BLaER1 (cell line): ENCODE results near the gene SPPL3.

Experiments used
- H3K27ac ChIP-seq: shearing (Covaris generic); formaldehyde crosslinking; 2 replicates; pipeline ENCODE4 v1.8.1; 2022
- H3K27me3 ChIP-seq: shearing (Covaris generic); formaldehyde crosslinking; 2 replicates; pipeline ENCODE4 v1.8.1; 2022
- H3K36me3 ChIP-seq: shearing (Covaris generic); formaldehyde crosslinking; 2 replicates; pipeline ENCODE4 v1.8.1; 2022
- H3K4me1 ChIP-seq: shearing (Covaris generic); formaldehyde crosslinking; 2 replicates; pipeline ENCODE4 v1.8.1; 2022
- H3K4me2 ChIP-seq: shearing (Covaris generic); formaldehyde crosslinking; 2 replicates; pipeline ENCODE4 v1.8.1; 2022
- H3K4me3 ChIP-seq: shearing (Covaris generic); formaldehyde crosslinking; 2 replicates; pipeline ENCODE4 v1.8.1; 2022
- H3K9ac ChIP-seq: shearing (Covaris generic); formaldehyde crosslinking; 2 replicates; pipeline ENCODE4 v1.8.1; 2022
- H3K9me3 ChIP-seq: shearing (Covaris generic); formaldehyde crosslinking; 2 replicates; pipeline ENCODE4 v1.8.1; 2022
- H4K20me1 ChIP-seq: shearing (Covaris generic); formaldehyde crosslinking; 2 replicates; pipeline ENCODE4 v1.8.1; 2022
- Cebpa-rat ChIP-seq: shearing (Covaris generic); IDR thresholded peaks from 2 replicates; pipeline ENCODE4 v1.8.1; 2022

Gene SPPL3

GRCh38 chr12:120879102-120879501 lies 25.1 kb downstream of the SPPL3 start:
- H3K9me3 ChIP-seq, result 0 out of 2 replicates have a peak, but pooled peaks cover 4% of the 10 kb centered on the region
- H3K9ac ChIP-seq, result no peak overlapping the region
- H3K27ac ChIP-seq, result no peak overlapping the region
- H3K36me3 ChIP-seq, result peaks cover 9% of the 10 kb centered on the region; the same call in 1 of the 2 replicates
- H3K4me1 ChIP-seq, result no peaks in the 10 kb centered on the region
- no peak overlapping the region for H3K4me3 ChIP-seq
- no peak overlapping the region for H3K4me2 ChIP-seq
- H3K27me3 ChIP-seq, result no peaks in the 10 kb centered on the region
- TF ChIP-seq Cebpa-rat, result no peak
- H4K20me1 ChIP-seq, result peaks cover 99% of the 10 kb centered on the region

DNA sequence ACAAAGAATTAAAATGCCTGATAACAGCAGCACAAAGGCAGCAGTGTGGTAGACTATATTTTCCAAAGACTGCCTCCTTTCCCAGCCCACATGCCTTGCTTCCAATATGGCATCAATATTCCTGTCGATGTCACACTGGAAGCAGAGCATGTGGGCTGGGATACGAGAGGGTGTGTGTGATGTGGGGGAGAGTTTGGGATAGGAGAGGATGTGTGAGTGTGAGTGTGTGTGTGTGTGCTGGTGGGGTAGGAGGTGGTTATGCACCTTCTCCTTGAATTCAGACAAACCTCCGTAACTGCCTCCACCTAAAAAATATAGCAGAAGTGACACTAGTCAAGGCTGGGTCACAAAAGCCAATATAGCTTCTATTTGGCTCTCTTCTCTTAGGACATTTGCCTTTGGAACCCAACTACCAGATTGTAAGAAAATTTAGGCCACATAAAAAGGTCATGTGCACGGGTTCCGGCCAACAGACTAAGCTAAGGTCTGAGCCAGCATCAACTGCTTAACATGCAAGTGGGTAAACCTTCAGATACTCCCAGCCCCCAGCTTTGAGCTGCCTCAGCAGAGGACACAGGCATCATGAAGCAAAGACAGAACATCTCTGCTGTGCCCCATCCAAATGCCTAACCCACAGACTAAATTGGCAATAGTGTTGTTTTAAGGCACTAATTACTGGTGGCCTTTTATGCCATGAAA lies 29.5 kb downstream of the SPPL3 start:
- H3K9ac ChIP-seq, result no peak overlapping the region
- no peak for TF ChIP-seq Cebpa-rat
- H3K9me3 ChIP-seq, result 0 out of 2 replicates have a peak, but pooled peaks cover 4% of the 10 kb centered on the region
- no peak overlapping the region for H3K4me2 ChIP-seq
- no peaks in the 10 kb centered on the region for H3K27me3 ChIP-seq
- no peak overlapping the region for H3K4me3 ChIP-seq
- peaks cover 99% of the 10 kb centered on the region for H4K20me1 ChIP-seq
- H3K27ac ChIP-seq, result no peak overlapping the region
- H3K4me1 ChIP-seq, result peaks cover 17% of the 10 kb centered on the region
- peaks cover 6% of the 10 kb centered on the region; the same call in 1 of the 2 replicates for H3K36me3 ChIP-seq

- Histone ChIP-seq H3K9ac (no peak overlapping the region), H3K4me2 (peak overlapping the region; percentile 50), H4K20me1 (peaks cover 99% of the 10 kb centered on the region), H3K36me3 (peaks cover 6% of the 10 kb centered on the region), H3K4me3 (no peak overlapping the region), H3K9me3 (0 out of 2 replicates have a peak, but pooled peaks cover 4% of the 10 kb centered on the region), H3K27ac (no peak overlapping the region), H3K27me3 (no peaks in the 10 kb centered on the region), H3K4me1 (peaks cover 17% of the 10 kb centered on the region)
- TF ChIP-seq Cebpa-rat, result no peak
These were observed 30.9 kb downstream of the SPPL3 start for GRCh38 chr12:120873226-120873625.

DNA sequence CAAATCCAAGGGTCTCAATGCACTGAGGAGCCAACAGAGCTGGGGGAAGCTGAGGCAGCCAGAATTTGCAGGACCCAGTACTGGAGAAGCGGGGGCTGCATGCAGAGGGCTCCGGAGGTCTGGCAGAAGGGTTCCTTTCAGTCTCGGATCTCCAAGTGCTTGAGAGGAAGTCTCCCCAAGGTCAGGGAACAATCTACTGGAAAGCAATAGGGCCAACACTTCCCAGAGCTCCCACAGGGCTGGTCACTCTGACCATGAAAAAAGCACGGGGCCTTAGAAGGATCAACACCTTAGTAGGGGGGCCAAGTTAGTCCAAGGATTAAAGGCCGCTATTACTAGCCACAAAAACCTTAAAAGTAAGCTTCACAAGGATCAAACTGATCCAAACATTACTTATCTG lies 31.7 kb downstream of the SPPL3 start:
- Histone ChIP-seq H3K27me3 (no peaks in the 10 kb centered on the region), H3K4me2 (no peak overlapping the region), H3K4me1 (peaks cover 17% of the 10 kb centered on the region), H3K9ac (no peak overlapping the region), H3K4me3 (no peak overlapping the region), H3K27ac (no peak overlapping the region), H3K36me3 (peaks cover 10% of the 10 kb centered on the region), H3K9me3 (0 out of 2 replicates have a peak, but pooled peaks cover 4% of the 10 kb centered on the region), H4K20me1 (peaks cover 99% of the 10 kb centered on the region)
- no peak for TF ChIP-seq Cebpa-rat

GRCh38 chr12:120870415-120870814 lies 33.7 kb downstream of the SPPL3 start:
- H3K9ac ChIP-seq, result no peak overlapping the region
- no peak for TF ChIP-seq Cebpa-rat
- H3K27me3 ChIP-seq, result no peaks in the 10 kb centered on the region
- H3K4me2 ChIP-seq, result no peak overlapping the region
- H3K27ac ChIP-seq, result no peak overlapping the region
- H3K4me3 ChIP-seq, result no peak overlapping the region
- peaks cover 98% of the 10 kb centered on the region for H4K20me1 ChIP-seq
- H3K4me1 ChIP-seq, result peaks cover 17% of the 10 kb centered on the region
- no peaks in the 10 kb centered on the region for H3K9me3 ChIP-seq
- peaks cover 18% of the 10 kb centered on the region for H3K36me3 ChIP-seq

- no peak overlapping the region for H3K9ac ChIP-seq
- no peak overlapping the region for H3K4me3 ChIP-seq
- peaks cover 17% of the 10 kb centered on the region for H3K4me1 ChIP-seq
- H3K4me2 ChIP-seq, result no peak overlapping the region
- H4K20me1 ChIP-seq, result peaks cover 98% of the 10 kb centered on the region
- H3K27me3 ChIP-seq, result no peaks in the 10 kb centered on the region
- H3K9me3 ChIP-seq, result no peaks in the 10 kb centered on the region
- no peak for TF ChIP-seq Cebpa-rat
- H3K36me3 ChIP-seq, result peaks cover 22% of the 10 kb centered on the region
- H3K27ac ChIP-seq, result no peak overlapping the region
These were observed 34.8 kb downstream of the SPPL3 start for GRCh38 chr12:120869376-120869775.

GRCh38 chr12:120866108-120866507 lies 38.0 kb downstream of the SPPL3 start:
- H3K27ac ChIP-seq, result no peak overlapping the region
- H3K4me3 ChIP-seq, result no peak overlapping the region
- no peaks in the 10 kb centered on the region for H3K9me3 ChIP-seq
- H3K9ac ChIP-seq, result no peak overlapping the region
- no peak overlapping the region for H3K4me2 ChIP-seq
- no peaks in the 10 kb centered on the region for H3K27me3 ChIP-seq
- peaks cover 22% of the 10 kb centered on the region for H3K36me3 ChIP-seq
- TF ChIP-seq Cebpa-rat, result no peak
- H3K4me1 ChIP-seq, result no peaks in the 10 kb centered on the region
- peaks cover 98% of the 10 kb centered on the region for H4K20me1 ChIP-seq

DNA sequence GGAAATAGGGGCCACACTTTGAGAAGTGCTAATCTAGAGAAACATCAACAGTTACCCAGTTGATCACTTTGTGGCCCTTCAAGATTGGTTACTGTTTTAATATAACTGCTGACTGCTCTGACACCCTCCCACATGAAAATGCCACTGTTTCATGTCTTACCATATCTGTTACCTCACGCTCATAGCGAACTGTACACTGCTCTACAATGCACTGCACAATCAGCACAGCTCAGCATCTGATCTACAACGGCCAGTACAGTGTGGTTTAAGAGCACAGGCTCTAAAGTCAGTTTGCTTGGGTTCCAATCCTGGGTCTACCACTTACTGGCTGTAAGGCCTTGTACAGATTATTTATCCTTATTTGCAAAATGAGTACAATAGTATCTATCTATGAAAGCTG lies 39.1 kb downstream of the SPPL3 start:
- Histone ChIP-seq H3K4me2 (no peak overlapping the region), H3K4me3 (no peak overlapping the region)

GRCh38 chr12:120862664-120863063 lies 41.5 kb downstream of the SPPL3 start:
- Histone ChIP-seq H3K4me3 (no peak overlapping the region), H4K20me1 (peaks cover 82% of the 10 kb centered on the region), H3K4me2 (no peak overlapping the region), H3K27me3 (no peaks in the 10 kb centered on the region), H3K27ac (no peak overlapping the region), H3K9me3 (peaks cover 23% of the 10 kb centered on the region), H3K36me3 (peaks cover 23% of the 10 kb centered on the region), H3K9ac (no peak overlapping the region), H3K4me1 (no peaks in the 10 kb centered on the region)
- TF ChIP-seq Cebpa-rat, result no peak

More for the DNA sequence above, 39.1 kb downstream of the SPPL3 start:
- Histone ChIP-seq H3K9me3 (peaks cover 1% of the 10 kb centered on the region), H3K9ac (no peak overlapping the region), H3K27me3 (no peaks in the 10 kb centered on the region), H3K36me3 (peaks cover 22% of the 10 kb centered on the region), H3K27ac (no peak overlapping the region), H4K20me1 (peaks cover 98% of the 10 kb centered on the region), H3K4me1 (no peaks in the 10 kb centered on the region)
- TF ChIP-seq Cebpa-rat, result no peak

DNA sequence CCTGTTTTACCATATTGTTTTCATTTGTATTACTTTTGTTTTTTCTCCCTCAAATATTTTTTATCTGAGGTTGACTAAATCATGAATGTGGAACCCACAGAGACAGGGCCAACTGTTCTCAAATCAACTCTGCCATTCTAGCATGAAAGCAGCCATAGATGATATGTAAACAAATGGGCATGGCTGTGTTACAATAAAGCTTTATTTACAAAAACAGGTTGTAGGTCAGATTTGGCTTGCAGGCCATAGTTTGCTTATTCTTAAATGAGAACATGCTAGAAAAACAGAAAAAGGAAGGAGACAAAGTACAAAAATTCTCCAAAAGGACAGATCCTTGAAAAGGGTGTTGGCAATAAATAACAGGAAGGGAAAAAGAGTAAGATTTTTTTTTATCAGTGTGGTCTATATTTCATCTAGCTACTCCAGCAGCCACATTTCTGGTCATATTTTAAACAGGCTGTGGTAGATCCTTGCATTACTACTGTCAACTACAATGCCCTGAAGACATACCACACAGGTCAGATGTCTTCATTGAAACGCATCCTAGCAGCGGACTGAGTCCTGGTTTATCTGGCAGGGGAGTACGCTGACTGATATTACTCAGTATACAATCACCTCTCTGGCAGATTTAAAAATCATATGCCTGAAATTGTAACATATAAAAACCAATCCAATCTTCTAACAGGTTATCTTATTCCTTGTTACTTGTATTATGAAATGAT lies 42.9 kb downstream of the SPPL3 start:
- H4K20me1 ChIP-seq, result peaks cover 83% of the 10 kb centered on the region
- H3K36me3 ChIP-seq, result peaks cover 17% of the 10 kb centered on the region; the same call in 1 of the 2 replicates
- H3K4me1 ChIP-seq, result peaks cover 14% of the 10 kb centered on the region
- no peak overlapping the region for H3K4me2 ChIP-seq
- H3K27me3 ChIP-seq, result no peaks in the 10 kb centered on the region
- no peak overlapping the region for H3K4me3 ChIP-seq
- H3K27ac ChIP-seq, result no peak overlapping the region
- TF ChIP-seq Cebpa-rat, result no peak
- H3K9ac ChIP-seq, result no peak overlapping the region
- peaks cover 23% of the 10 kb centered on the region for H3K9me3 ChIP-seq
